Lung (tissue), 12 donors: ENCODE measurements around the gene IFNG-AS1. TPM values are rescaled to one million over a fixed set of nuclear protein-coding genes. Genes with fewer than 3 reads are reported as not detected.

Experiments
- ATAC-seq: fragments of 200-7000 bp; cut with Tn5 transposase; one replicate; pipeline ENCODE4 v1.9.1; 2020; ENCODE audit warnings: moderate number of reproducible peaks; ENCODE audit not compliant: insufficient read depth, low FRiP score
- DNase-seq, 3 donors: peaks; one replicate each; pipeline ENCODE4 v3.0.0-alpha.2; 2013 to 2017
- H3K27ac ChIP-seq, 2 donors: one replicate each; pipeline ENCODE4 v1.5.1; 2013; ENCODE audit warnings: mild to moderate bottlenecking in 2 of 2, moderate library complexity in 2 of 2, control low read depth in 1 of 2, inconsistent platforms in 1 of 2, low read depth in 1 of 2, low read length in 1 of 2
- H3K27me3 ChIP-seq, 3 donors: one replicate each; pipeline ENCODE4 v1.5.1; 2013; ENCODE audit warnings: low read length in 2 of 3; ENCODE audit not compliant: control insufficient read depth in 3 of 3, insufficient read depth in 3 of 3
- H3K36me3 ChIP-seq, 4 donors: one replicate each; pipeline ENCODE4 v1.5.1; 2013; ENCODE audit warnings: low read length in 4 of 4, mild to moderate bottlenecking in 1 of 4, moderate library complexity in 1 of 4; ENCODE audit not compliant: control insufficient read depth in 4 of 4, insufficient read depth in 4 of 4
- H3K4me1 ChIP-seq, 5 donors: one replicate each; pipeline ENCODE4 v1.5.1; 2013; ENCODE audit warnings: low read length in 5 of 5, mild to moderate bottlenecking in 2 of 5, moderate library complexity in 1 of 5; ENCODE audit not compliant: control insufficient read depth in 5 of 5, insufficient read depth in 5 of 5
- H3K4me3 ChIP-seq: one replicate; pipeline ENCODE4 v1.5.1; 2013; ENCODE audit warnings: mild to moderate bottlenecking, control low read depth, moderate library complexity
- H3K9ac ChIP-seq, 2 donors: one replicate each; pipeline ENCODE4 v1.5.1; 2013; ENCODE audit warnings: low read length in 2 of 2, control low read depth in 1 of 2; ENCODE audit not compliant: insufficient read depth in 1 of 2
- H3K9me3 ChIP-seq, 4 donors: one replicate each; pipeline ENCODE4 v1.5.1; 2013; ENCODE audit warnings: low read length in 3 of 4, mild to moderate bottlenecking in 1 of 4, moderate library complexity in 1 of 4; ENCODE audit not compliant: control insufficient read depth in 4 of 4, insufficient read depth in 3 of 4
- WGBS, 2 donors: extraction: QIAGEN DNeasy Blood & Tissue Kit; methylation state at CpG; one replicate each; pipeline ENCODE4 v1.1.7; 2013; 5-methylcytosine and 5-hydroxymethylcytosine counted together
- polyA plus RNA-seq, 2 donors: library from polyadenylated mRNA; stranded (reverse); fragments of 200-250 nt; gene quantifications; one replicate each; pipeline ENCODE4 v1.2.1, GENCODE V29; 2013
- total RNA-seq, 2 donors: library from RNA; depleted of rRNA in 1 of 2; stranded (reverse); fragments of >200 nt in 1 of 2; gene quantifications; one replicate each; pipeline ENCODE4 v1.2.1, GENCODE V29; 2014 to 2021
- TF ChIP-seq, protein P1 (sequence below): IDR thresholded peaks from 2 replicates; pipeline ENCODE4 v1.5.1; 2012; ENCODE audit warnings: mild to moderate bottlenecking; ENCODE audit errors: control extremely low read depth, extremely low read depth
- donor health status: control.
- donor health status: control.
- donor health status: Bipolar disorder and iron deficiency.
- donor health status: healthy.
- donor health status: DM: yes; HTN: yes; CAD: no.

The IFNG-AS1 gene
- total and polyA plus RNA-seq, 4 donors, result 0.03 to 1.2 (median 0.31) TPM; not detected in 1

DNA sequence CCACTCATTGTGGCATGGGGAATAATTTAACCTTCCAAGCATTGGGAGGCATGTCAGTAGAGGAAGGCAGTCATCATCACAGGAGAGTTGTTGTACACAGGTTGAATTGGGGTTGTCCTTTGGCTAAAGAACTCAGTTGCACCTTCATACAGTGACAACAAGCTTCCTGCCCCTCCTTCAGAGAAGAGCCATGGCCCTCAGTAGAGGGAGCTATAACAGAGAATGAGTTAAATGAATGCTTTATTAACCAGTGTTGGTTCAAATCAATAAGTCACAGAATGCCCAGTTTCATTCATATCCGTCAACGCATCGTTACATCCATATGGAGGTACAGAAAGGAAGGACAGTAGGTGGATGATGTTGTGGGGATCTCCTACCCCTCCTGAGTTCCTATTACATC lies 4.8 kb downstream of the IFNG-AS1 start:
- WGBS, 2 donors, result 61 to 81% methylated on average over 3 of the region's 3 CpGs
- DNase-seq (no peak), ATAC-seq (no peak)

DNA sequence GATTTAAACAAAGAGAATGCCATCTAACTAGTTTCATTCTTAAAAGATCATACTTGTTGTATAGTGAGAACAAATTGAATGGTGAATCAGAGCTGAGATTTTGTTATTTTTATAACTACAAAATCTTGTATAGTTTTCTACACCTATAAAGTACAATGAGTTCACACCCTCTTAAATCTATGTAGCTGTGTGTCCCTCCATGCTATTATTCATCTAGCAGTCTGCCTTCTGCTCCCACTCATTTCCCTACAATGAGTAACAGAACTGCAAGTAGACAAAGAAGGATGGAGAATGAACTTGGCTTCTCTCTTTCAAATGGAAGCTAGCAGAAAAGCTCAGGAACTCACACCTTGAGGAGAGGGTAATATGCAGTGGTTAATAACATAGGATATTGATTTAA lies 7.1 kb downstream of the IFNG-AS1 start:
- no peak overlapping the region for H3K9ac ChIP-seq
- DNase-seq (no peak), ATAC-seq (no peak)
- H3K4me3 ChIP-seq, result no peak overlapping the region
- TF ChIP-seq, protein P1, sequence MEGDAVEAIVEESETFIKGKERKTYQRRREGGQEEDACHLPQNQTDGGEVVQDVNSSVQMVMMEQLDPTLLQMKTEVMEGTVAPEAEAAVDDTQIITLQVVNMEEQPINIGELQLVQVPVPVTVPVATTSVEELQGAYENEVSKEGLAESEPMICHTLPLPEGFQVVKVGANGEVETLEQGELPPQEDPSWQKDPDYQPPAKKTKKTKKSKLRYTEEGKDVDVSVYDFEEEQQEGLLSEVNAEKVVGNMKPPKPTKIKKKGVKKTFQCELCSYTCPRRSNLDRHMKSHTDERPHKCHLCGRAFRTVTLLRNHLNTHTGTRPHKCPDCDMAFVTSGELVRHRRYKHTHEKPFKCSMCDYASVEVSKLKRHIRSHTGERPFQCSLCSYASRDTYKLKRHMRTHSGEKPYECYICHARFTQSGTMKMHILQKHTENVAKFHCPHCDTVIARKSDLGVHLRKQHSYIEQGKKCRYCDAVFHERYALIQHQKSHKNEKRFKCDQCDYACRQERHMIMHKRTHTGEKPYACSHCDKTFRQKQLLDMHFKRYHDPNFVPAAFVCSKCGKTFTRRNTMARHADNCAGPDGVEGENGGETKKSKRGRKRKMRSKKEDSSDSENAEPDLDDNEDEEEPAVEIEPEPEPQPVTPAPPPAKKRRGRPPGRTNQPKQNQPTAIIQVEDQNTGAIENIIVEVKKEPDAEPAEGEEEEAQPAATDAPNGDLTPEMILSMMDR, result no peak
- no peaks in the 10 kb centered on the region for H3K36me3 ChIP-seq
- H3K9me3 ChIP-seq, result no peaks in the 10 kb centered on the region
- no peaks in the 10 kb centered on the region for H3K4me1 ChIP-seq
- H3K27me3 ChIP-seq, result peaks cover 0 to 3% (median 0%) of the 10 kb centered on the region in 3 donors
- H3K27ac ChIP-seq, result no peak overlapping the region

More for the DNA sequence above, 4.8 kb downstream of the IFNG-AS1 start:
- peaks cover 0 to 4% (median 0%) of the 10 kb centered on the region in 5 donors for H3K4me1 ChIP-seq
- no peak overlapping the region for H3K9ac ChIP-seq
- no peak overlapping the region for H3K27ac ChIP-seq
- no peaks in the 10 kb centered on the region for H3K9me3 ChIP-seq
- no peak overlapping the region for H3K4me3 ChIP-seq
- H3K36me3 ChIP-seq, result no peaks in the 10 kb centered on the region
- peaks cover 0 to 3% (median 0%) of the 10 kb centered on the region in 3 donors for H3K27me3 ChIP-seq
- TF ChIP-seq, protein P1, result no peak

DNA sequence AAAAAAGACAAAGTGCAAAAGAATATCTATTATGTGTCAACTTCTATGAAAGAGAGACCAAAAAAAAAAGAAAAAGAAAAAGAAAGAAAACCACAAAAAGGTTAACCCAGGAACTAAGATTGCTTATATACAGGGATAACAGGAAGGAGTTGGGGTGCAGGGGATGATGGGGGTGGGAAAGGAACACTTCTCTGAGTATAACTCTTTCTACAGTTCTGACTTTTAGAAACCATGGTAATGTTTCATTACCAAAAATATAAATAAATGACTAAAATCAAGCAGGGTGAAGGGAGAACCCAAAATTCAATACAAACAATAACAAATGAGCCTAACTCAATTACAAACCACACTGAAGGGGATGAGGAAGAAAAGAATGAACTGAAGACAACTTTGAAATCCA lies 9.1 kb downstream of the IFNG-AS1 start:
- Histone ChIP-seq H3K4me1 (no peaks in the 10 kb centered on the region), H3K9me3 (no peaks in the 10 kb centered on the region), H3K36me3 (no peaks in the 10 kb centered on the region), H3K27ac (no peak overlapping the region), H3K4me3 (no peak overlapping the region), H3K9ac (no peak overlapping the region), H3K27me3 (peaks cover 0 to 3% (median 0%) of the 10 kb centered on the region in 3 donors)
- ATAC-seq, result no peak
- TF ChIP-seq, protein P1, result no peak
- DNase-seq, result no peak

DNA sequence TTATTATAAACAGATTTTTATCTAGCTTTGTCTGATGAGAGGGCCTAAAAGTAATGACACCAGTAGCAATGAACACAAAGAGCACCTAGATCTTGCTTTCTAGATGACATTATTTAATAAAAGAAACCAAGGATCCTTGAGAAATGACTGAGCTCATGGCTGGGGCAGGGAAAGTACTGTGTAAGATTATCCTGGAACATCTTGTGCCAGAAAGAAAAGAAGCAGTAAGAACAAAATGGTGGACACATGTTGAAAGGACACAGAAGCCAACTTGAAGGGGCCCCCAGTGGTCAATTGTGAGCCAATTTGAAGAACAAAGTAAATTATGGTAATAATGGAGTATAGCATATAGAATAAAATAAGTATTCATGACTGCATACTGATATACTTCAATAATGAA lies 10.0 kb downstream of the IFNG-AS1 start:
- TF ChIP-seq, protein P1, result no peak
- no peak overlapping the region for H3K27ac ChIP-seq
- no peak overlapping the region for H3K9ac ChIP-seq
- H3K36me3 ChIP-seq, result no peaks in the 10 kb centered on the region
- ATAC-seq (no peak), DNase-seq (no peak)
- no peak overlapping the region for H3K4me3 ChIP-seq
- H3K27me3 ChIP-seq, result peaks cover 0 to 3% (median 0%) of the 10 kb centered on the region in 3 donors
- H3K4me1 ChIP-seq, result no peaks in the 10 kb centered on the region
- no peaks in the 10 kb centered on the region for H3K9me3 ChIP-seq
